H1 (cell line): ENCODE results near the gene MYH11. TPM values are rescaled to one million over a fixed set of nuclear protein-coding genes. Genes with fewer than 3 reads are reported as not detected.

Experiments used
- CBX5 ChIP-seq: fragments of 300-800, 300-1000 bp; sonication (generic); IDR thresholded peaks from 2 replicates; pipeline ENCODE4 v1.7.1; 2016; ENCODE audit warnings: antibody characterized with exemption, low read length, low read depth
- CHD2 ChIP-seq: IDR thresholded peaks from 2 replicates; pipeline ENCODE4 v1.6.1; 2012; ENCODE audit warnings: low read length, improper control_type of control experiment
- JUND ChIP-seq: IDR thresholded peaks from 2 replicates; pipeline ENCODE4 v1.6.1; 2011; ENCODE audit warnings: mild to moderate bottlenecking, improper control_type of control experiment, low read length
- KDM5A ChIP-seq: fragments of 200-600 bp; IDR thresholded peaks from 2 replicates; pipeline ENCODE4 v1.7.1; 2012; ENCODE audit warnings: mild to moderate bottlenecking, low read length, inconsistent platforms, mixed read lengths
- NRF1 ChIP-seq: IDR thresholded peaks from 2 replicates; pipeline ENCODE4 v1.6.1; 2011; ENCODE audit warnings: mild to moderate bottlenecking, low read depth, low read length, improper control_type of control experiment
- RFX5 ChIP-seq: IDR thresholded peaks from 2 replicates; pipeline ENCODE4 v1.6.1; 2011; ENCODE audit warnings: low read depth, low read length, improper control_type of control experiment, borderline replicate concordance
- SP1 ChIP-seq: IDR thresholded peaks from 2 replicates; pipeline ENCODE4 v1.6.1; 2011; ENCODE audit warnings: low read depth, low read length
- TBP ChIP-seq: IDR thresholded peaks from 2 replicates; pipeline ENCODE4 v1.6.1; 2011; ENCODE audit warnings: low read depth, low read length, improper control_type of control experiment
- YY1 ChIP-seq: IDR thresholded peaks from 2 replicates; pipeline ENCODE4 v1.6.1; 2011; ENCODE audit warnings: low read depth, mild to moderate bottlenecking, low read length
- polyA plus RNA-seq, 7 experiments: library from polyadenylated mRNA; depleted of rRNA in 3 of 7; stranded (reverse) in 5 of 7; unstranded in 2 of 7; fragments of >200 nt in 5 of 7; fragments of 200-250 nt in 2 of 7; gene quantifications; 1 replicate in 5 of 7; 2 replicates in 1 of 7; 4 replicates in 1 of 7; pipeline versions ENCODE4 v1.2.1 to v1.2.3, GENCODE V29; 2011 to 2013; ENCODE audit warnings: missing spikeins in 2 of 7, mixed read lengths in 2 of 7
- total RNA-seq: library from RNA; stranded (reverse); fragmentation: NEBNext Ultra II Directional; extraction: Animal tissue kit (Norgen Biotek cat#: 25700); gene quantifications from 2 replicates; pipeline ENCODE4 v1.2.1, GENCODE V29; 2021

The MYH11 gene
- total and polyA plus RNA-seq, 2 of the 8 experiments (the other 6 are each of a cell fraction or from before 2014, with no cell fraction given): 0.11 to 0.78 TPM

DNA sequence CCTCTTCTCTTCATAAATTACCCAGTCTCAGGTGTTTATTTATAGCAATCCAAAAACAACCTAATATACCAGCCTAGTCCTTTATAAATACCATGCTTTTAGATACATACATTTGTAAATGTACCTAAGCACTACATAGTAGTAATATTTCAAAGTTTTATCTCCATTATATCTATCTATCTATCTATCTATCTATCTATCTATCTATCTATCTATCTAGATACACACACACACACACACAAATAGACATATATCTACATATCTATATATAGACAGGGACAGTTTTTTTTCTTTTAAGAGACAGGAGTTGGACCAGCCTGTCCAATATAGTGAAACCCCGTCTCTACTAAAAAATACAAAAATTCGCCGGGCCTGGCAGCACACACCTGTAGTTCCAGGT, 25.7 kb upstream of the MYH11 start (continued):
- no peak for TF ChIP-seq CBX5
- no peak for TF ChIP-seq NRF1
- TF ChIP-seq TBP: no peak
- TF ChIP-seq YY1: no peak
- TF ChIP-seq CHD2: no peak
- TF ChIP-seq KDM5A: no peak
- no peak for TF ChIP-seq SP1
- no peak for TF ChIP-seq RFX5
- no peak for TF ChIP-seq JUND
